ENCODE data around the gene MGST2. TPM values are rescaled to one million over a fixed set of nuclear protein-coding genes. Genes with fewer than 3 reads are reported as not detected.

MGST2 gene
- total RNA-seq, 1 experiment from 2014 or later: 39.0 TPM

- no peaks in the 10 kb centered on the region for H3K36me3 ChIP-seq (ENCODE audit: low read depth, low read length)
- H2AFZ ChIP-seq (ENCODE audit: low read length): no peak overlapping the region
- TF ChIP-seq EZH2 (IDR thresholded peaks at IDR 0.05; ENCODE audit: low read length, unreplicated experiment) (no peak), EZH2phosphoT487 (IDR thresholded peaks at IDR 0.05; ENCODE audit: borderline replicate concordance, low read length) (no peak), CTCF (conservative IDR thresholded peaks at IDR 0.05; ENCODE audit: low read depth, low read length) (no peak)
- peaks cover 16% of the 10 kb centered on the region for H3K4me1 ChIP-seq (ENCODE audit: insufficient read depth, low read length)
- H3K27ac ChIP-seq (ENCODE audit: low read length): no peak overlapping the region
- no TSS peak for BruUV-seq (replicated peaks)
- H3K9me3 ChIP-seq (ENCODE audit: low read length): no peaks in the 10 kb centered on the region
- no peaks in the 10 kb centered on the region for H3K9me2 ChIP-seq (replicated peaks; ENCODE audit: low read length)
- no peak overlapping the region for H3K4me3 ChIP-seq (ENCODE audit: low read length)
- H3K4me2 ChIP-seq (ENCODE audit: low read length): no peak overlapping the region
- POLR2A ChIA-PET (ENCODE audit: unreplicated experiment): no interaction called here
- ATAC-seq (no peak), DNase-seq (no peak)
- H3F3A ChIP-seq (ENCODE audit: low read length, unreplicated experiment): no peaks in the 10 kb centered on the region
- intact Hi-C loops (cut with micrococcal nuclease): no loop called here
- CTCF ChIA-PET: no interaction called here
- no peak overlapping the region for H3K9ac ChIP-seq (ENCODE audit: low read length)
- H4K20me1 ChIP-seq (ENCODE audit: low read length): no peaks in the 10 kb centered on the region
- H3K79me2 ChIP-seq (ENCODE audit: low read length): peaks cover 29% of the 10 kb centered on the region
- H3K27me3 ChIP-seq (ENCODE audit: low read length): no peaks in the 10 kb centered on the region
These were observed 1.2 kb upstream of the MGST2 start for GRCh38 chr4:139664442-139664841.

GRCh38 chr4:139665079-139665689 is 435 bp upstream of the MGST2 start:
- Histone ChIP-seq H3K27ac (ENCODE audit: low read length) (peak overlapping the region; percentile 80), H3K27me3 (ENCODE audit: low read length) (no peaks in the 10 kb centered on the region), H2AFZ (ENCODE audit: low read length) (peak overlapping the region; percentile 77), H3K4me1 (ENCODE audit: insufficient read depth, low read length) (peaks cover 16% of the 10 kb centered on the region), H3K9ac (ENCODE audit: low read length) (peak overlapping the region; percentile 66), H4K20me1 (ENCODE audit: low read length) (no peaks in the 10 kb centered on the region), H3F3A (ENCODE audit: low read length, unreplicated experiment) (no peaks in the 10 kb centered on the region), H3K9me2 (replicated peaks; ENCODE audit: low read length) (no peaks in the 10 kb centered on the region), H3K9me3 (ENCODE audit: low read length) (no peaks in the 10 kb centered on the region), H3K79me2 (ENCODE audit: low read length) (peaks cover 37% of the 10 kb centered on the region), H3K4me2 (ENCODE audit: low read length) (peak overlapping the region; percentile 89), H3K36me3 (ENCODE audit: low read depth, low read length) (no peaks in the 10 kb centered on the region), H3K4me3 (ENCODE audit: low read length) (peak overlapping the region; percentile 70)
- CTCF ChIA-PET: no interaction called here
- intact Hi-C loops (cut with micrococcal nuclease): no loop called here
- POLR2A ChIA-PET (ENCODE audit: unreplicated experiment): interaction anchor here (0.6 kb wide), 1 partner anchor 198 kb away, joined by 35 read pairs; no protein-coding TSS in a partner anchor
- DNase-seq (no peak), ATAC-seq (no peak)
- no TSS peak for BruUV-seq (replicated peaks)
- no peak for TF ChIP-seq EZH2 (IDR thresholded peaks at IDR 0.05; ENCODE audit: low read length, unreplicated experiment)
- no peak for TF ChIP-seq EZH2phosphoT487 (IDR thresholded peaks at IDR 0.05; ENCODE audit: borderline replicate concordance, low read length)
- no peak for TF ChIP-seq CTCF (conservative IDR thresholded peaks at IDR 0.05; ENCODE audit: low read depth, low read length)

GRCh38 chr4:139666735-139667281 is 1.2 kb downstream of the MGST2 start:
- Histone ChIP-seq H3K27me3 (ENCODE audit: low read length) (no peaks in the 10 kb centered on the region), H4K20me1 (ENCODE audit: low read length) (no peaks in the 10 kb centered on the region), H3K4me2 (ENCODE audit: low read length) (peak overlapping the region; percentile 89), H3K9me2 (replicated peaks; ENCODE audit: low read length) (no peaks in the 10 kb centered on the region), H3K9me3 (ENCODE audit: low read length) (no peaks in the 10 kb centered on the region), H3K36me3 (ENCODE audit: low read depth, low read length) (no peaks in the 10 kb centered on the region), H3F3A (ENCODE audit: low read length, unreplicated experiment) (no peaks in the 10 kb centered on the region), H3K27ac (ENCODE audit: low read length) (peak overlapping the region; percentile 80), H3K9ac (ENCODE audit: low read length) (peak overlapping the region; percentile 66), H2AFZ (ENCODE audit: low read length) (peak overlapping the region; percentile 77), H3K4me1 (ENCODE audit: insufficient read depth, low read length) (peaks cover 16% of the 10 kb centered on the region), H3K4me3 (ENCODE audit: low read length) (peak overlapping the region; percentile 70), H3K79me2 (ENCODE audit: low read length) (peaks cover 40% of the 10 kb centered on the region)
- TF ChIP-seq CTCF (conservative IDR thresholded peaks at IDR 0.05; ENCODE audit: low read depth, low read length) (no peak), EZH2phosphoT487 (IDR thresholded peaks at IDR 0.05; ENCODE audit: borderline replicate concordance, low read length) (no peak), EZH2 (IDR thresholded peaks at IDR 0.05; ENCODE audit: low read length, unreplicated experiment) (no peak)
- ChIA-PET POLR2A (ENCODE audit: unreplicated experiment) (interaction anchor here (0.6 to 0.7 kb wide), 2 partner anchors 22 to 69 kb away, joined by 3 to 4 read pairs; no protein-coding TSS in a partner anchor), CTCF (interaction anchor here (1.1 kb wide), 1 partner anchor 10 kb away, joined by 3 read pairs; no protein-coding TSS in a partner anchor)
- no TSS peak for BruUV-seq (replicated peaks)
- DNase-seq (peak; percentile 73), ATAC-seq (peak; percentile 86)
- intact Hi-C loops (cut with micrococcal nuclease): no loop called here
